RWPE2 (cell line): ENCODE data around the gene KCNA4.

Source experiments
- ATAC-seq: fragments of 200-7000 bp; cut with Tn5 transposase; 3 replicates; pipeline ENCODE4 v1.9.1; 2021; ENCODE audit warnings: low read depth
- DNase-seq: peaks from one replicate; pipeline ENCODE4 v3.0.0-alpha.2; 2020; ENCODE audit warnings: low spot score
- H3K27ac ChIP-seq: fragments of 450-650 bp; 2 replicates; pipeline ENCODE4 v1.5.1; 2017; ENCODE audit warnings: mild to moderate bottlenecking; ENCODE audit not compliant: poor library complexity, severe bottlenecking
- H3K27me3 ChIP-seq: fragments of 250-450 bp; sonication (Bioruptor Pico); 2 replicates; pipeline ENCODE4 v1.5.1; 2021; ENCODE audit warnings: mild to moderate bottlenecking, moderate library complexity; ENCODE audit not compliant: insufficient read depth, poor library complexity, severe bottlenecking
- H3K36me3 ChIP-seq: fragments of 250-450 bp; sonication (Bioruptor Pico); 2 replicates; pipeline ENCODE4 v1.5.1; 2020; ENCODE audit warnings: low read depth, mild to moderate bottlenecking, moderate library complexity
- H3K4me1 ChIP-seq: fragments of 250-450 bp; sonication (Bioruptor Pico); 2 replicates; pipeline ENCODE4 v1.5.1; 2021; ENCODE audit warnings: mild to moderate bottlenecking, moderate library complexity; ENCODE audit not compliant: insufficient read depth, poor library complexity, severe bottlenecking
- H3K4me3 ChIP-seq: fragments of 250-450 bp; sonication (Bioruptor Pico); 2 replicates; pipeline ENCODE4 v1.5.1; 2021; ENCODE audit warnings: mild to moderate bottlenecking, moderate library complexity; ENCODE audit not compliant: severe bottlenecking
- H3K9me3 ChIP-seq: fragments of 250-450 bp; sonication (Bioruptor Pico); 2 replicates; pipeline ENCODE4 v1.5.1; 2021; ENCODE audit warnings: mild to moderate bottlenecking, moderate library complexity; ENCODE audit not compliant: severe bottlenecking
- TF ChIP-seq, protein P1 (sequence below): fragments of 450-650 bp; IDR thresholded peaks from one replicate; pipeline ENCODE4 v1.5.1; 2017; ENCODE audit warnings: mild to moderate bottlenecking, moderate library complexity; ENCODE audit not compliant: poor library complexity, severe bottlenecking

The KCNA4 gene

DNA sequence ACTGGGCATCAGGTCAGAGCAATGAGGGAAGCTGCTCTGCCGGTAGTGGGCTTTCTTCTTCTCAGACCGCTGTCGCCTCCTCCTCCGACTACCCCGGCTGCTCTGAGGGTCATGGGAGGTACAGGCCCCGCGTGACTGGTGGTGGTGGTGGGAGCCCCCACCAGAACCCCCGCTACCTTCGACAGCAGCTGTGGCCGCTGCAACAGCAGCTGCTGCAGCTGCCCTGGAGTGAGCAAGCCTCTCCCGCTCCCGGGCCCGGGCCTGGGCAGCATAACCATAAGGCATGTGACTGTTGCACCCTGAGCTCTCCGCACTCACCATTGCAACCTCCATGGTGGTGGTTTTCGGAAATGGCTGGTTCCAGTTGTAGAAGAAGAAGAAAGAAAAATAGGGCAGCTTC lies 4.5 kb downstream of the KCNA4 start:
- TF ChIP-seq, protein P1, sequence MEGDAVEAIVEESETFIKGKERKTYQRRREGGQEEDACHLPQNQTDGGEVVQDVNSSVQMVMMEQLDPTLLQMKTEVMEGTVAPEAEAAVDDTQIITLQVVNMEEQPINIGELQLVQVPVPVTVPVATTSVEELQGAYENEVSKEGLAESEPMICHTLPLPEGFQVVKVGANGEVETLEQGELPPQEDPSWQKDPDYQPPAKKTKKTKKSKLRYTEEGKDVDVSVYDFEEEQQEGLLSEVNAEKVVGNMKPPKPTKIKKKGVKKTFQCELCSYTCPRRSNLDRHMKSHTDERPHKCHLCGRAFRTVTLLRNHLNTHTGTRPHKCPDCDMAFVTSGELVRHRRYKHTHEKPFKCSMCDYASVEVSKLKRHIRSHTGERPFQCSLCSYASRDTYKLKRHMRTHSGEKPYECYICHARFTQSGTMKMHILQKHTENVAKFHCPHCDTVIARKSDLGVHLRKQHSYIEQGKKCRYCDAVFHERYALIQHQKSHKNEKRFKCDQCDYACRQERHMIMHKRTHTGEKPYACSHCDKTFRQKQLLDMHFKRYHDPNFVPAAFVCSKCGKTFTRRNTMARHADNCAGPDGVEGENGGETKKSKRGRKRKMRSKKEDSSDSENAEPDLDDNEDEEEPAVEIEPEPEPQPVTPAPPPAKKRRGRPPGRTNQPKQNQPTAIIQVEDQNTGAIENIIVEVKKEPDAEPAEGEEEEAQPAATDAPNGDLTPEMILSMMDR: no peak
- DNase-seq: no peak
- Histone ChIP-seq H3K9me3 (no peaks in the 10 kb centered on the region), H3K27me3 (peaks cover 41% of the 10 kb centered on the region), H3K4me3 (no peak overlapping the region), H3K4me1 (no peaks in the 10 kb centered on the region), H3K36me3 (no peaks in the 10 kb centered on the region), H3K27ac (no peak overlapping the region)
- no peak for ATAC-seq

DNA sequence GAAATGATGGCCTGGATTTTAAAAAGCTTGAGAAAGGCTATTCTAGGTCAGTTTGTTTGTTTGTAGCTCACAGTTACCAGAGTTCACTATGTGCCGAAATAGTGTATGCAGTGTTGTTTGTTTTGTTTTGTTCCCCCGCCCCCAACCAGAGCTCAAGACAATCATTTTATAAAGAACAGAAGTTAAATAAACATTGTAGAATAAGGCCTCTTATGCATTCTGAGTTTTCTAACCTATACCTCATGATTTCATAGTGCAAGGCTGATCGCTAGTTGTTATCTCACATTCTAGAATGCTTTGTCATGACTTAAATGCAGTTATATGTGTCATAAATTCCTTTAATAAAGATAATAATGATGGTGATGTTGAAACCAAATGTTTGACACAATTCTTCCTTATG lies 7.8 kb downstream of the KCNA4 start:
- no peak for ATAC-seq
- Histone ChIP-seq H3K27me3 (peaks cover 10% of the 10 kb centered on the region), H3K9me3 (no peaks in the 10 kb centered on the region), H3K36me3 (no peaks in the 10 kb centered on the region), H3K4me3 (no peak overlapping the region), H3K4me1 (no peaks in the 10 kb centered on the region), H3K27ac (no peak overlapping the region)
- DNase-seq: no peak
- TF ChIP-seq, protein P1: no peak

DNA sequence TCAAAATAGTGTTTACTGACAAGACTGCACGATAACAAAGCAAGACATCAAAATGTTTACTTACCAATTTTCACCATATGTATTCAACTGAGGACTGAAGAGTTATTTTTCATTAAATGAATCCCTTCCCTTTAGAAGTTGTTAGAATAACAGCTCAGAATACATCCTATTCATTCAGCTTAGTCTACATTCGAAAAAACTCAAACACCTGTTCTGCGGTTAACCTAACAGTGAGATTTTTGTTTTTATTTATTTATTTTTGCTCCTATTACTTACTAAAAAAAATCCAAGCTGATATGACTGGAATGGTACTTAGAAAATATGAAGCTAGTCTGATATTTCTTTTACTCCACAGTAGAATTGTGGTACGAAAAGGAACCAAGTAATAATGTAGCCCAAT lies 10.0 kb downstream of the KCNA4 start:
- no peak overlapping the region for H3K4me3 ChIP-seq
- TF ChIP-seq, protein P1: no peak
- no peaks in the 10 kb centered on the region for H3K36me3 ChIP-seq
- H3K9me3 ChIP-seq: no peaks in the 10 kb centered on the region
- peaks cover 8% of the 10 kb centered on the region for H3K27me3 ChIP-seq
- no peak for ATAC-seq
- H3K27ac ChIP-seq: no peak overlapping the region
- no peaks in the 10 kb centered on the region for H3K4me1 ChIP-seq
- no peak for DNase-seq

DNA sequence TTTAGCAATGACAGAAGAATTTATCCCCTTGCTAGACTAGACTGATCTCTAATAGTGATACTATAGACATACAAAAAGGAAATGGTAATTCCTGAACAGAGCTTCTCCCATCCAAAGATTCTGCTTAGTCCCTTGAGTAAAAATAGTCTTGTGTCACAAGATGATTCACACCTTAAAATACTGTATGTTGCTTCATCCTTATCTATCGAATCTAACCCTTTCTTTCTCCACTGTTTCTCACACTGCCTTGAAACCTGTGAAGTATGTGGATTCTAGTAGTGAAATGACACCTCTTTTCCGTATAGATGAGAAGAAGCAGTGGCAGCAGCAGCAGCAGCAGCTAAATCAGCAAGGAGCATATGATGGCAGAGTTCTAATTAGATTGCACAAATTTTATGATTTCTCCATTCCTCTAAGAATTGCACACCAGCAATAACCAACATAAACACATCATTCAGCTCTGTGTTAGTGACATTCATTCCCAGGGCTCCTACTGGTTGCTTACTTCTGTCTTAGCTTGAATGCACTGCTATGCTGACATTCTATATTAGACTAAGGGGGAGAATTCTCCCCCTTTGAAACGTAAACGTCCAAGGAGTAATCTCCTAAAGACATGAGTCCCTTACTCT lies 14.6 kb downstream of the KCNA4 start:
- TF ChIP-seq, protein P1: no peak
- H3K36me3 ChIP-seq: no peaks in the 10 kb centered on the region
- H3K27me3 ChIP-seq: peaks cover 6% of the 10 kb centered on the region
- DNase-seq (no peak), ATAC-seq (no peak)
- H3K4me1 ChIP-seq: no peaks in the 10 kb centered on the region
- no peak overlapping the region for H3K27ac ChIP-seq
- H3K4me3 ChIP-seq: no peak overlapping the region
- H3K9me3 ChIP-seq: no peaks in the 10 kb centered on the region

DNA sequence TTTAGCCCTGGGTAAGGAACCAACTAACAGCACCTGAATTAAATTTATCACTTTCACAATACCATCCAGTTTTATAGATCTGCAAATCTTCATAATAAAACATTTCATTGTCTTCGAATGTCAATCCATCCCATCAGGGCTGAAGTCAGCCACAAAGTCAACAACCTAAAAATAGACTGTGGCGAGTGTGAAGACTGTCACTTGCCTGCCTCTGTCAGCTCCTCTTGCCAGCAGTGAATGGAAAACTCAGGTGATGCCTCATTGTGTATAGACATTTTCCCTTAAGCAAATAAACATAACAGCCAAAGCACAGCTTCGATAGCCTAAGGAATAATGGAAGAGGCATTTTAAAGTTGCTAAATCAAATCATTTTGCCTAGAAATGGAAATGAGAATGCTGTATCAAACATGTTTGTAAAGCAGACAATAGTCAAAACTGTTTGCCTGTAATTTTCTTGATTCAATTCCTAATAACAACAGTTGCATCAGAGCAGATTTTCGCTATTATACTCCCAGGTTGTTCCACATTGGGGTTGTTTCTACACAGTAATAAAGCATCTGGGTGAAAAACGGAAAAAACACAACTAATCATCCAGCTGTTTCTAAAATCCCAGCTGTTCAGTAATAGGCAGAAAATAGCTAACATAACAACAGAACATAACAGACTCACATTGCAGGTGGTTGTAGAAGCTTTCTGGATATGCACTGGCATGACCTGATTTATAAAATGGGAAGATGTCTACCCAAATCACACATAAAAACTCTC lies 15.7 kb downstream of the KCNA4 start:
- H3K4me3 ChIP-seq: no peak overlapping the region
- H3K27me3 ChIP-seq: peaks cover 6% of the 10 kb centered on the region
- no peaks in the 10 kb centered on the region for H3K36me3 ChIP-seq
- ATAC-seq (no peak), DNase-seq (no peak)
- TF ChIP-seq, protein P1: no peak
- H3K4me1 ChIP-seq: no peaks in the 10 kb centered on the region
- H3K9me3 ChIP-seq: no peaks in the 10 kb centered on the region
- H3K27ac ChIP-seq: no peak overlapping the region
